A549 (cell line): ENCODE results near the gene ANO3.

ENCODE experiments used
- EP300 ChIP-seq, 2 experiments: fragments of >200 bp; sonication (Bioruptor Twin); formaldehyde crosslinking; IDR thresholded peaks; 2 replicates in 1 of 2; 3 replicates in 1 of 2; pipeline ENCODE4 v1.6.1; 2016 to 2017
- TF ChIP-seq, protein P1 (sequence below): fragments of >200 bp; sonication (Bioruptor Twin); formaldehyde crosslinking; IDR thresholded peaks from 3 replicates; pipeline ENCODE4 v1.5.1; 2016

DNA sequence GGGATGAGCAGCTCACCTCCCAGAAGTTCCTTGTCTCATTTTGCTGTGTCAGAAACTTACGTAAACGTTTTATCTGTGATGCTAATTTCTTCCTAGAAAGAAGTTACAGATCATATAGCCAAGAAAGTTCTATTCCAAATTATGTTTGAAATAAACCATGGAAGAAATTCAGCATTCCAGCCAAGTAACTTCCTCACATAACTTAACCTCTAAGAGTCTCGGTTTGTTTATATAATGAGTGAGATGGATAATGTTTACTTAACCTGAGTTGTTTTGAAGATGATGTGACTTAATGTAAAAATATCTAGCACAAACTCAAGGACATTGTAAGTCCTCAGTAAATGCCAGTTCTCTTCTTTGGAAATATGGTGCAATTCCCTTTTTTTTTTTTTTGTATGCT, 249.0 kb downstream of the ANO3 start:
- TF ChIP-seq, protein P1, sequence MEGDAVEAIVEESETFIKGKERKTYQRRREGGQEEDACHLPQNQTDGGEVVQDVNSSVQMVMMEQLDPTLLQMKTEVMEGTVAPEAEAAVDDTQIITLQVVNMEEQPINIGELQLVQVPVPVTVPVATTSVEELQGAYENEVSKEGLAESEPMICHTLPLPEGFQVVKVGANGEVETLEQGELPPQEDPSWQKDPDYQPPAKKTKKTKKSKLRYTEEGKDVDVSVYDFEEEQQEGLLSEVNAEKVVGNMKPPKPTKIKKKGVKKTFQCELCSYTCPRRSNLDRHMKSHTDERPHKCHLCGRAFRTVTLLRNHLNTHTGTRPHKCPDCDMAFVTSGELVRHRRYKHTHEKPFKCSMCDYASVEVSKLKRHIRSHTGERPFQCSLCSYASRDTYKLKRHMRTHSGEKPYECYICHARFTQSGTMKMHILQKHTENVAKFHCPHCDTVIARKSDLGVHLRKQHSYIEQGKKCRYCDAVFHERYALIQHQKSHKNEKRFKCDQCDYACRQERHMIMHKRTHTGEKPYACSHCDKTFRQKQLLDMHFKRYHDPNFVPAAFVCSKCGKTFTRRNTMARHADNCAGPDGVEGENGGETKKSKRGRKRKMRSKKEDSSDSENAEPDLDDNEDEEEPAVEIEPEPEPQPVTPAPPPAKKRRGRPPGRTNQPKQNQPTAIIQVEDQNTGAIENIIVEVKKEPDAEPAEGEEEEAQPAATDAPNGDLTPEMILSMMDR, result no peak
- no peak for TF ChIP-seq EP300 (IDR thresholded peaks at IDR 0.05)
